Measurements from ENCODE around the gene RILPL1. TPM values are rescaled to one million over a fixed set of nuclear protein-coding genes. Genes with fewer than 3 reads are reported as not detected.
"Not testable (repeated sequence)": the region's sequence is repeated elsewhere in the genome, so short reads cannot be mapped to it uniquely, and the experiment has no call there.

RILPL1 gene
- total RNA-seq, 2 experiments from 2014 or later, result 4.0 to 4.8 TPM

GRCh38 chr12:123506059-123506842, 27.3 kb downstream of the RILPL1 start:
- no peak overlapping the region for H3K27ac Mint-ChIP-seq
- POLR2A ChIA-PET, result no interaction called here

DNA sequence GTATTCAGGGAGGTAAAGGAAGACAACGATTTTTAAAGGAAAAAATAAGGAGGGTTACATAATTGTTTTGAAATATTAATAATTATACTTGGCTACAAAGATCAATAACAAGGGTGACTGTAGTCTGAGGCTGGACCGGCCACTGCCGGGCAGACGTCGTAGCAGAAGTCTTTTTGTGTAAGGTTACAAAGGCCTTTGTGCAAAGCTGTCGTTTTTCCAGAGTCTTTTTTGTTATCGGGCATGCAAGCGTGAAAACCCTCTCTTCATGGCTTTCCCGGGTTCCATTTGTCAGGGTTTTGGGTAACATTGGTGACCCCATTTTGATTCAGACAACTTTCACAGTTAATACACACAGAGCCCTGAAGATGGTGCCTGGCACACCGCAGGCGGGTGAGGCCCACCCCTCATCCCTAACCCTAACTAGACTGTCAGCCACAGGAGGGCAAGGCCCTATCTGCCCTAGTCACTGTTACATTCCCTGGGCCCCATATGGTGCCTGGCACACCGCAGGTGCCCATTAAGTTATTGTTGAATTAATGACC, 31.3 kb downstream of the RILPL1 start:
- Mint-ChIP-seq H3K9me3 (no peaks in the 10 kb centered on the region), H3K4me1 (ENCODE audit: low read depth) (no peaks in the 10 kb centered on the region), H3K4me3 (no peak overlapping the region), H3K27me3 (no peaks in the 10 kb centered on the region), H3K27ac (no peak overlapping the region), H3K36me3 (no peaks in the 10 kb centered on the region)
- intact Hi-C loops (cut with micrococcal nuclease), result no loop called here
- DNase-seq, result no peak
- ChIA-PET POLR2A (no interaction called here), CTCF (no interaction called here)

More at GRCh38 chr12:123506059-123506842, 27.3 kb downstream of the RILPL1 start:
- CTCF ChIA-PET, result no interaction called here
- H3K4me3 Mint-ChIP-seq, result no peak overlapping the region
- H3K36me3 Mint-ChIP-seq, result no peaks in the 10 kb centered on the region
- intact Hi-C loops (cut with micrococcal nuclease), result no loop called here
- H3K4me1 Mint-ChIP-seq (ENCODE audit: low read depth), result no peaks in the 10 kb centered on the region
- no peaks in the 10 kb centered on the region for H3K9me3 Mint-ChIP-seq
- H3K27me3 Mint-ChIP-seq, result no peaks in the 10 kb centered on the region
- no peak for DNase-seq

DNA sequence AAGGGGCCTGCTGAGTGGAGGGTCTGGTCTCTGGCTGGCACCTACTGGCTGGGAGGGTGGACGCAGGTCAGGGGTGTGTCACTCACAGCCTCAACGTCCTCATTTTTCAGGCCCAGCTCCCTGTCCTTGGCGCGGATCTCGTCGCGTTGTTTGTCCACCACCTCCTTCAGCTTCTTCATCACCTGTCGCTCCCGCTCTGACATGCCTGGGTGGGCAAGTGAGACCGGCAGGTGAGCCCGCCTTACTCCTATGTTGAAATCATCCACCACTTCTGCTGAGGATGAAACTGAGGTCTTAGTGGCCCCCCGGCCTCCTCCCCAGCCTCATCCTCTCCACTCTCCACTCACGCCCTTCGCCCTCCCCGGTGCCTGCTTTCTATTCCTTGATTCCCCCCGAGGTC, 34.2 kb downstream of the RILPL1 start:
- no peaks in the 10 kb centered on the region for H3K27me3 Mint-ChIP-seq
- DNase-seq, result no peak
- intact Hi-C loops (cut with micrococcal nuclease), result no loop called here
- no peak overlapping the region for H3K4me3 Mint-ChIP-seq
- no peaks in the 10 kb centered on the region for H3K36me3 Mint-ChIP-seq
- no peak overlapping the region for H3K27ac Mint-ChIP-seq
- ChIA-PET POLR2A (no interaction called here), CTCF (no interaction called here)
- no peaks in the 10 kb centered on the region for H3K4me1 Mint-ChIP-seq (ENCODE audit: low read depth)
- no peaks in the 10 kb centered on the region for H3K9me3 Mint-ChIP-seq

DNA sequence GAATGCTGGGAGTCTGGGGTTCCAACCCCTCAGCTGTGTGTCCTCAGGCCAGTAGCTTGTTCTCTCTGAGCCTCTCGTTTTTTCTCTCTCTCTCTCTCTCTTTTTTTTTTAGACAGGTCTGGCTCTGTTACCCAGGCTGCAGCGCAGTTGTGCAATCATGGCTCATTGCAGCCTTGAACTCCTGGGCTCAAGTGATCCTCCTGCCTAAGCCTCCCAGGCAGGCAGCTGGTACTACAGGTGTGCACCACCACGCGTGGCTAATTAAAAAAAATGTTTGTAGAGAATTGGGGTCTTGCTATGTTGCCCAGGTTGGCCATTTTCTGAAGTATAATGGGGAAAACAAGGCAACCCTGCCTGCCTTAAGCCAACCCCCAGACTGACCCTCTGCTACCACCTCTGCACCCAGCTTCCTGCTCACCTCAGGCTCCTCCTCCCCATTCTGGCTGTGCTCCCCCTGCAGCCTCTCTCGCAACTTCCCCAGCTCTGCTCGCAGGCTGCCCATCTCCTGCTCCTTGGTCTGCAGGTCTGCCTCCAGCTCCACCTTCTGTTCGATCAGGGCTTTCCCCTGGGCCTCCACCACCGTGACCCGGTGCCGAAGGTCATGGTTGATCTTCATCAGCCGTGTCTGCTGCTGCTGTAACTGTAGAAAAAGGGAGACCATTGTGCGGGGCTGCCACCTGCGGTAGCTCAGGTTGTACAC, 35.2 kb downstream of the RILPL1 start:
- Mint-ChIP-seq H3K27ac (no peak overlapping the region), H3K36me3 (no peaks in the 10 kb centered on the region), H3K27me3 (no peaks in the 10 kb centered on the region), H3K4me3 (no peak overlapping the region), H3K9me3 (no peaks in the 10 kb centered on the region), H3K4me1 (ENCODE audit: low read depth) (no peaks in the 10 kb centered on the region)
- DNase-seq, result peak; percentile 11
- POLR2A ChIA-PET, result interaction anchor here (0.6 kb wide), 1 partner anchor 93 kb away, joined by 6 read pairs; no protein-coding TSS in a partner anchor
- CTCF ChIA-PET, result no interaction called here
- intact Hi-C loops (cut with micrococcal nuclease), result no loop called here

DNA sequence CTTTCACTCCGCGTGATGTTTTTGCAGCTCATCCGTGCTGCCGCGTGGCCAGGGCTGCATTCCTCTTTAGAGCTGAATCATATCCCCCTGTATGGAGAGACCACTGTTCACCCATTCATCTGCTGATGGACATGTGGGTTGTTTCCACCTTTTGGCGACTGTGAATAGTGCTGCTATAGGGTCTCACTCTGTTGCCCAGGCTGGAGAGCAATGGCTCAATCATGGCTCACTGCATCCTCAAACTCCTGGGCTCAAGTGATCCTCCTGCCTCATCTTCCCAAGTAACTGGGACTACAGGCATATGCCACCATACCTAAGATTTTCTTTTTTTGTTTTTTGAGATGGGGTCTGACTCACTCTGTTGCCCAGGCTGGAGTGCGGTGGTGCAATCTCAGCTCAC, 36.5 kb downstream of the RILPL1 start:
- H3K4me1 Mint-ChIP-seq (ENCODE audit: low read depth), result no peaks in the 10 kb centered on the region
- no peaks in the 10 kb centered on the region for H3K9me3 Mint-ChIP-seq
- no peak overlapping the region for H3K4me3 Mint-ChIP-seq
- POLR2A ChIA-PET, result no interaction called here
- no peak overlapping the region for H3K27ac Mint-ChIP-seq
- CTCF ChIA-PET, result no interaction called here
- H3K36me3 Mint-ChIP-seq, result no peaks in the 10 kb centered on the region
- DNase-seq, result no peak
- no peaks in the 10 kb centered on the region for H3K27me3 Mint-ChIP-seq
- intact Hi-C loops (cut with micrococcal nuclease), result no loop called here

- H3K27ac Mint-ChIP-seq, result no peak overlapping the region
- H3K4me1 Mint-ChIP-seq (ENCODE audit: low read depth), result no peaks in the 10 kb centered on the region
- H3K36me3 Mint-ChIP-seq, result no peaks in the 10 kb centered on the region
- H3K4me3 Mint-ChIP-seq, result no peak overlapping the region
- POLR2A ChIA-PET, result interaction anchor here (0.5 to 0.6 kb wide), 2 partner anchors 16 to 910 kb away, joined by 3 to 4 read pairs; no protein-coding TSS in a partner anchor
- no peak for DNase-seq
- intact Hi-C loops (cut with micrococcal nuclease), result no loop called here
- CTCF ChIA-PET, result no interaction called here
- no peaks in the 10 kb centered on the region for H3K27me3 Mint-ChIP-seq
- H3K9me3 Mint-ChIP-seq, result no peaks in the 10 kb centered on the region
Measured at GRCh38 chr12:123494124-123494851, 39.2 kb downstream of the RILPL1 start.

- POLR2A ChIA-PET; CTCF ChIA-PET; H3K4me3 Mint-ChIP-seq; DNase-seq; intact Hi-C loops (cut with micrococcal nuclease); H3K9me3 Mint-ChIP-seq; H3K4me1 Mint-ChIP-seq (ENCODE audit: low read depth); H3K36me3 Mint-ChIP-seq; H3K27ac Mint-ChIP-seq; H3K27me3 Mint-ChIP-seq: not testable (repeated sequence)
Measured at GRCh38 chr12:123492339-123493039, 41.0 kb downstream of the RILPL1 start.

DNA sequence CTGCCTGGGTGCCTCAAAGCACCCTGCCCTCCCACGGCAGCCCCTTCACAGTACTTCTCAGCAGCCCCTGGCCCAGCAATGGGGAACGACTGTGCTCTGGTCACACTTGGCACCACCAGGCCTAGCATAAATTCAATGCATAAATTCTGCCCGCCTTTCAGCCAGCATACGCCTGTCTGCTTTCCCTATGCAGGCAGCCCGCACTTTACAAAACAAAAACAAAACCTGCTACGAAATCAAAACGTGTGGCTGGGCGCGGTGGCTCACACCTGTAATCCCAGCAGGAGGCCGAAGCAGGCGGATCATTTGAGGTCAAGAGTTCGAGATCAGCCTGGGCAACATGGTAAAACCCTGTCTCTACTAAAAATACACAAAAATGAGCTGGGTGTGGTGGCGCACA, 42.0 kb downstream of the RILPL1 start:
- no peak overlapping the region for H3K27ac Mint-ChIP-seq
- ChIA-PET POLR2A (no interaction called here), CTCF (no interaction called here)
- H3K27me3 Mint-ChIP-seq, result no peaks in the 10 kb centered on the region
- H3K36me3 Mint-ChIP-seq, result no peaks in the 10 kb centered on the region
- H3K9me3 Mint-ChIP-seq, result no peaks in the 10 kb centered on the region
- H3K4me1 Mint-ChIP-seq (ENCODE audit: low read depth), result no peaks in the 10 kb centered on the region
- no peak for DNase-seq
- H3K4me3 Mint-ChIP-seq, result no peak overlapping the region
- intact Hi-C loops (cut with micrococcal nuclease), result no loop called here

DNA sequence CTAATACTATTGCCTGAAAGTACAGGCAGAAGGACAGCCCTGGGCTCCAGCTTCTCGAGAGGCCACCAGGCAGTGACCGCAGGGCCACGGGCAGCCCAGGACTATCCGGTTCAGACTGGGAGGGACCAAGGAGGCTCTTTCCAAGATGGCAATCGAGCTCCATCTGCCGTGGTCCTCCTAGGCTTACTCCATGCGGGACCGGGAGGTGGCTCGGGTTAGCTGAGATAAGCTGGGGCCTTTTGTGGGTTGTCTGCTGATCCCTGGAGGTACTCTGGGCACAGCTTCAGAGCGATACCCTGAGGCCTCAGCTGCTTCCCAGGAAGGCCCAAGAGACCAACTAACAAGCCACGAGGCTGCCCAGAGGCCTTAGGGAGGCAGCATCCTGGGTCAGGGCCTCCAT, 42.5 kb downstream of the RILPL1 start:
- ChIA-PET CTCF (no interaction called here), POLR2A (no interaction called here)
- intact Hi-C loops (cut with micrococcal nuclease), result no loop called here
- Mint-ChIP-seq H3K4me1 (ENCODE audit: low read depth) (peaks cover 2% of the 10 kb centered on the region), H3K9me3 (no peaks in the 10 kb centered on the region), H3K27ac (no peak overlapping the region), H3K4me3 (no peak overlapping the region), H3K27me3 (no peaks in the 10 kb centered on the region), H3K36me3 (no peaks in the 10 kb centered on the region)
- DNase-seq, result no peak

- intact Hi-C loops (cut with micrococcal nuclease), result no loop called here
- no peak for DNase-seq
- Mint-ChIP-seq H3K4me1 (ENCODE audit: low read depth) (peaks cover 3% of the 10 kb centered on the region), H3K9me3 (no peaks in the 10 kb centered on the region), H3K4me3 (no peak overlapping the region), H3K36me3 (no peaks in the 10 kb centered on the region), H3K27me3 (no peaks in the 10 kb centered on the region), H3K27ac (no peak overlapping the region)
- ChIA-PET POLR2A (interaction anchor here (1.2 kb wide), 1 partner anchor 26 kb away, joined by 3 read pairs; no protein-coding TSS in a partner anchor), CTCF (no interaction called here)
Measured at GRCh38 chr12:123490089-123490488, 43.4 kb downstream of the RILPL1 start.

DNA sequence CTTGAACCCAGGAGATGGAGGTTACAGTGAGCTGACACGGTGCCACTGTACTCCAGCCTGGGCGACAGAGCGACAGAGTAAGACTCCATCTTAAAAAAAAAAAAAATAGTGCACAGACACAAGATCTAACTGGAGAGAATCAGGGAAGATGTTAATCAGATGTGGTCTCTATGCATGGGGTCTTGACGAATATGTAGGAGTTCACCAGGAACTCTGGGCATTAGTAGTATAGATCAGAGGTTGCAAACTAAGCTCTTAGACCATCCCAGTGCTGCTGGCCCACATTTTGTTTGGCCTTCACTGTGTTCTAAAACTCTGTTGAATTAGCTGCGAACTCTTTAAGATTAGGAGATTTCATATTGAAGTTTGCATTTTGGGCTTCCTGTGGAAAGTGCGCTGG, 43.9 kb downstream of the RILPL1 start:
- ChIA-PET CTCF (no interaction called here), POLR2A (interaction anchor here (1.2 kb wide), 1 partner anchor 25 kb away, joined by 3 read pairs; no protein-coding TSS in a partner anchor)
- no peak overlapping the region for H3K27ac Mint-ChIP-seq
- H3K36me3 Mint-ChIP-seq, result no peaks in the 10 kb centered on the region
- H3K9me3 Mint-ChIP-seq, result no peaks in the 10 kb centered on the region
- H3K4me3 Mint-ChIP-seq, result no peak overlapping the region
- intact Hi-C loops (cut with micrococcal nuclease), result no loop called here
- DNase-seq, result no peak
- no peaks in the 10 kb centered on the region for H3K27me3 Mint-ChIP-seq
- H3K4me1 Mint-ChIP-seq (ENCODE audit: low read depth), result peaks cover 8% of the 10 kb centered on the region
